OCI-LY3 (cell line): Measurements from ENCODE around the gene ABCC9.

ENCODE experiments used
- H2AFZ ChIP-seq: fragments of 200-600, 300-600 bp; shearing (Covaris generic); 2 replicates; pipeline ENCODE4 v1.6.0; 2014; ENCODE audit warnings: antibody characterized with exemption, low read depth, low read length
- H3K27ac ChIP-seq: fragments of 200-600, 300-600 bp; sonication (generic); 2 replicates; pipeline ENCODE4 v1.5.1; 2014; ENCODE audit warnings: mild to moderate bottlenecking, low read length, moderate library complexity, mixed read lengths
- H3K27me3 ChIP-seq: fragments of 200-600, 300-600 bp; sonication (generic); 2 replicates; pipeline ENCODE4 v1.6.1; 2014; ENCODE audit warnings: low read depth, low read length, mixed read lengths
- H3K36me3 ChIP-seq: fragments of 200-600, 300-600 bp; sonication (generic); replicated peaks from 2 replicates; pipeline ENCODE3; 2014; ENCODE audit warnings: low read depth, low read length, mixed read lengths
- H3K4me1 ChIP-seq: fragments of 300-600, 200-600 bp; sonication (generic); 2 replicates; pipeline ENCODE4 v1.6.1; 2014; ENCODE audit warnings: low read length, mixed read lengths
- H3K4me2 ChIP-seq: fragments of 200-600, 300-600 bp; sonication (generic); 2 replicates; pipeline ENCODE4 v1.6.1; 2014; ENCODE audit warnings: low read length, mixed read lengths
- H3K4me3 ChIP-seq: fragments of 300-600, 200-600 bp; sonication (generic); 2 replicates; pipeline ENCODE4 v1.5.1; 2014; ENCODE audit warnings: antibody characterized with exemption, mild to moderate bottlenecking, low read length, moderate library complexity
- H3K79me2 ChIP-seq: fragments of 300-600, 200-600 bp; shearing (Covaris generic); 2 replicates; pipeline ENCODE4 v1.6.1; 2014; ENCODE audit warnings: mild to moderate bottlenecking, low read length, mixed read lengths
- H3K9ac ChIP-seq: fragments of 300-600, 200-600 bp; shearing (Covaris generic); 2 replicates; pipeline ENCODE4 v1.6.0; 2014; ENCODE audit warnings: mild to moderate bottlenecking, low read length, moderate library complexity
- H3K9me3 ChIP-seq: fragments of 200-600, 300-600 bp; shearing (Covaris generic); 2 replicates; pipeline ENCODE4 v1.6.1; 2014; ENCODE audit warnings: low read length, mixed read lengths; ENCODE audit not compliant: insufficient read depth
- H4K20me1 ChIP-seq: fragments of 200-600, 300-600 bp; sonication (generic); 2 replicates; pipeline ENCODE4 v1.6.1; 2016; ENCODE audit warnings: low read length, mixed read lengths; ENCODE audit not compliant: insufficient read depth
- EZH2phosphoT487 ChIP-seq: fragments of 200-600 bp; shearing (Covaris generic); IDR thresholded peaks from 2 replicates; pipeline ENCODE4 v1.6.1; 2018; ENCODE audit warnings: antibody characterized with exemption, mixed run types, low read depth
- TF ChIP-seq, protein P1 (sequence below): fragments of 200-600, 300-600 bp; sonication (generic); IDR thresholded peaks from 2 replicates; pipeline ENCODE4 v1.5.1; 2014; ENCODE audit warnings: antibody characterized with exemption, low read length, low read depth

Gene ABCC9

DNA sequence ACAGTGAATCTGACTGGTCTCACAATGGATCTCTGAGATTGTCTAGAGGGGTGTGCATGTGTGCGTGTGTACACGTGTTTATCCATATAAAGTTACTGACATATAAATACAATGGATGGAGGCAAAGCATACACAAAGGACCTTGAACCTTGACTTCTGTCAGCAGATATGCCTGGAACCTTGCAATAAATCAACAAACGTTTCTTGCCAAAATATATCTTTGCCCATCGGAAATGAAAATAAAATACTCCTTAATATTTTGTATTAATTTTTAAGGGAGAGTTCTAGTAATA lies 114.7 kb downstream of the ABCC9 start:
- Histone ChIP-seq H3K4me1 (no peaks in the 10 kb centered on the region), H2AFZ (no peak overlapping the region), H3K9me3 (no peaks in the 10 kb centered on the region), H3K27me3 (no peaks in the 10 kb centered on the region), H3K79me2 (no peaks in the 10 kb centered on the region), H3K9ac (no peak overlapping the region), H4K20me1 (no peaks in the 10 kb centered on the region), H3K27ac (no peak overlapping the region), H3K4me3 (no peak overlapping the region), H3K36me3 (no peaks in the 10 kb centered on the region), H3K4me2 (no peak overlapping the region)
- no peak for TF ChIP-seq EZH2phosphoT487
- TF ChIP-seq, protein P1, sequence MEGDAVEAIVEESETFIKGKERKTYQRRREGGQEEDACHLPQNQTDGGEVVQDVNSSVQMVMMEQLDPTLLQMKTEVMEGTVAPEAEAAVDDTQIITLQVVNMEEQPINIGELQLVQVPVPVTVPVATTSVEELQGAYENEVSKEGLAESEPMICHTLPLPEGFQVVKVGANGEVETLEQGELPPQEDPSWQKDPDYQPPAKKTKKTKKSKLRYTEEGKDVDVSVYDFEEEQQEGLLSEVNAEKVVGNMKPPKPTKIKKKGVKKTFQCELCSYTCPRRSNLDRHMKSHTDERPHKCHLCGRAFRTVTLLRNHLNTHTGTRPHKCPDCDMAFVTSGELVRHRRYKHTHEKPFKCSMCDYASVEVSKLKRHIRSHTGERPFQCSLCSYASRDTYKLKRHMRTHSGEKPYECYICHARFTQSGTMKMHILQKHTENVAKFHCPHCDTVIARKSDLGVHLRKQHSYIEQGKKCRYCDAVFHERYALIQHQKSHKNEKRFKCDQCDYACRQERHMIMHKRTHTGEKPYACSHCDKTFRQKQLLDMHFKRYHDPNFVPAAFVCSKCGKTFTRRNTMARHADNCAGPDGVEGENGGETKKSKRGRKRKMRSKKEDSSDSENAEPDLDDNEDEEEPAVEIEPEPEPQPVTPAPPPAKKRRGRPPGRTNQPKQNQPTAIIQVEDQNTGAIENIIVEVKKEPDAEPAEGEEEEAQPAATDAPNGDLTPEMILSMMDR, result no peak

DNA sequence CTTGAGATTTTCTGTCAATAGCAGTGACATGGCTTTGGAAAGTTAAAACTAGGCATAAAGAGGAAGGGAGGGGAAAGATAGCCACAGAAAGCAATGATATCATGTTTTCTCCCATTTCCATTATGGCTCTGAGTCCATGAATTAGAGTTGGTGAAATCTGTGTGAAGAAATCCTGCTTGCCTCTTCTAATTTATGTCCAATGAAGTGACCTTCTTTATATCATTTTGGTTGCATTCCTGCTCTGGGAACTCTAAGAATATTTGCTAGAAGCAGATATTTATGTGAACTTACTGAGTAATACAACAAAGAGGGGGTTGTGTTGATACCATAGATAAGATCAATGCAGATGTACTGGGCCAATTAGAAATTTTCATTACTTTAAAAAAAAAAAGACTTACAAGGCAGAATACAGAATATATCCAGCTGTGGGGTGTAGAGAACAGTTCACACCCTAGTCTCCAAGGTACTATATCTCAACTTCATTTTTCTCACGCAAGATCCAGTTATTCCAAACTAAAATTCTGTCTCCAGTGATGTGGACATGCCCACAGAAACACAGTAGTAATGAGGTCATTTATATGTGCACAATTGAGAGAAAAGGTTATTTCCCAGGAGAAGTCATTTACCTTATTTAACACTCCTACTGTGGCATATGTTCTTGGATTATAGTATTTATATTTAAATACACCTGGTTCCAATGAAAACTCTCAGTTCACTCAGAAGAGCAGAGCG lies 115.2 kb downstream of the ABCC9 start:
- H4K20me1 ChIP-seq, result no peaks in the 10 kb centered on the region

DNA sequence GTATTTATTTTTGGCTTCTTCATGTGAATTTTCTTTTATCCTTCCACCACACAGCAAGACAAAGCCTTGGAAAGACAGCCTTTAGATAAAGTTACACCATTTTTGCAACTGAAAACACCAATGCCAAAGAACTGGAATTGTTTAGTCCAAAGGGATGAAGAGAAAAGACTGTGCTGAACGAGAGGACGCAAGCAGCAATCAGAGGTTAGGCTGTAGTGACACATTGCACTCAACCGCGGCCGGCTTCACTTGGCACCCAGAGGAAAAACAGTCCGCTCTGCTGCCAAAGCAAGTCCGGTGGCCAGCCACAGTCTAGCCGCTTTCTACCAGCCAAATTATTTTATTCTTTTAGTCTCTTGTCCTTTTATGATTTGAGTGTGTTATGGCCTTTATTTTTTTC lies 117.6 kb downstream of the ABCC9 start:
- Histone ChIP-seq H3K79me2 (no peaks in the 10 kb centered on the region), H3K9me3 (no peaks in the 10 kb centered on the region), H3K36me3 (no peaks in the 10 kb centered on the region), H3K4me3 (no peak overlapping the region), H3K4me2 (no peak overlapping the region), H4K20me1 (no peaks in the 10 kb centered on the region), H3K9ac (no peak overlapping the region), H3K27me3 (no peaks in the 10 kb centered on the region), H3K27ac (no peak overlapping the region), H3K4me1 (no peaks in the 10 kb centered on the region), H2AFZ (no peak overlapping the region)
- no peak for TF ChIP-seq EZH2phosphoT487
- TF ChIP-seq, protein P1, result no peak

More for the DNA sequence above, 115.2 kb downstream of the ABCC9 start:
- TF ChIP-seq EZH2phosphoT487, result no peak
- TF ChIP-seq, protein P1, result no peak
- Histone ChIP-seq H2AFZ (no peak overlapping the region), H3K27me3 (no peaks in the 10 kb centered on the region), H3K9ac (no peak overlapping the region), H3K79me2 (no peaks in the 10 kb centered on the region), H3K36me3 (no peaks in the 10 kb centered on the region), H3K9me3 (no peaks in the 10 kb centered on the region), H3K4me1 (no peaks in the 10 kb centered on the region), H3K27ac (no peak overlapping the region), H3K4me2 (no peak overlapping the region), H3K4me3 (no peak overlapping the region)

DNA sequence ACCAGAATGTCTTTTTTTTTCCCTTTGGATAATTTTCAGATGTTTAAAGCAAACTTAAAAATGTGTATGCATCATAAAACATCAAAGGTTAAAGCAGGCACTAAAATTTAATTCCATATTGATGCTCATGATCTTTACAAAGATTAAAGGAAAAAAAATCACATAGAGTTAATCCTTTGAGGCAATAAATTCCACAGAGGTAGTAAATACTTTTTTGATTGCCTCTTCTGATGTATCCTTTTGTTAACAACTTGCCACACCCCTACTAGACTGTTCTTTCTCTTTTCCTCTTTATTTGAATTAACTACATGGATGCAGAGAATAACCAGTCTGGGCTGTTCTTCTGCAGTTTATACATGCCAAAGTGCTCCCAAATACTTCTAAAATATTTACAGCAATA lies 121.5 kb downstream of the ABCC9 start:
- H3K9me3 ChIP-seq, result no peaks in the 10 kb centered on the region
- H3K4me3 ChIP-seq, result no peak overlapping the region
- H3K4me2 ChIP-seq, result no peak overlapping the region
- no peaks in the 10 kb centered on the region for H3K79me2 ChIP-seq
- no peak overlapping the region for H3K27ac ChIP-seq
- no peaks in the 10 kb centered on the region for H3K4me1 ChIP-seq
- no peaks in the 10 kb centered on the region for H3K36me3 ChIP-seq
- H2AFZ ChIP-seq, result no peak overlapping the region
- TF ChIP-seq, protein P1, result no peak
- no peak for TF ChIP-seq EZH2phosphoT487
- H3K9ac ChIP-seq, result no peak overlapping the region
- H3K27me3 ChIP-seq, result no peaks in the 10 kb centered on the region
- no peaks in the 10 kb centered on the region for H4K20me1 ChIP-seq
